Jurkat, Clone E6-1 (cell line): ENCODE measurements around the gene ADCY9.
"Not testable (repeated sequence)": the region's sequence is repeated elsewhere in the genome, so short reads cannot be mapped to it uniquely, and the experiment has no call there.

Experiments used
- DNase-seq: peaks from one replicate; pipeline ENCODE4 v3.0.0-alpha.2; 2011; ENCODE audit warnings: low read depth, low spot score
- H3K4me3 ChIP-seq: 2 replicates; pipeline ENCODE4 v1.5.1; 2011; ENCODE audit warnings: mild to moderate bottlenecking, low read length, control low read depth, moderate library complexity

The ADCY9 gene

DNA sequence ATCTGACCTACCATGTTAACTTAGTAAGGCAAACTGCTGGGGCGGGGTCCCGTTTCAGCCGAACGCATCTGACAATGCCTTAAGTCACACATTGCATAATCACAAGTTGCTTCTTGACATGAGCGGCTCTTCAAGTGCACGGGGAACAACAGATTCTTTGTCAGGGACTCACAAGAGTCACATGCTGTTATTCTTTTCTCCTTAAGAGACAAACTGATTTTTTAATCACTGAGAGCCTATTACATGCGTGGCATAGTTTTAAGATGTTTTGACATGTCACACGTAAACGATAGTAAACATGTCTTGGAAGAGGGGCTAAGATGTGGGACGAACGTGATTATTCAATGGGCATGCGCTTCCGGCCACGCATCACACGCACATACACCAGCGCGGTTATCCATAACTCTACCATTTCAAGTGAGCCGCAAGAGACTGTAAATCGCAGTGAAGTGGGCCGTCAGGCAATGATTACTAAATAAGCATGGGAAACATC is 63.4 kb downstream of the ADCY9 start:
- no peak for DNase-seq
- H3K4me3 ChIP-seq = no peak overlapping the region

DNA sequence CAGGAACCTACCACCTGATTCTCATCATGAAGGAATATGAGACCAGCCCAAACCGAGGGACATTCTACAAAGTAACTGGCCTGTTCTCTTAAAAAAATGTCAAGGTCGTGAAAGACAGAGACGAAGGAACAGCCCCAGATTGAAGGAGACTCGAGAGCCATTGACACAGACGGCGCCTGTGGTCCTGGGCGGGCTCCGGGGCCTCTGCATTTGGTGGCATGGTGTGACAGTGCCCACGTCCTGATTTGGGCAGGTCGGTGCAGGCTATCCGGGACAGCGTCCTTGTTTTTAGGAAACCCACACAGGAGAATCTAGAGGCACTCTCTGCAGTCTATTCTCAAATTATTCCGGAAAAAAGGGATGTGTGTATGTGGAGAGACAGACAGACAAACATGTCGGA is 64.1 kb downstream of the ADCY9 start:
- H3K4me3 ChIP-seq = no peak overlapping the region
- no peak for DNase-seq

DNA sequence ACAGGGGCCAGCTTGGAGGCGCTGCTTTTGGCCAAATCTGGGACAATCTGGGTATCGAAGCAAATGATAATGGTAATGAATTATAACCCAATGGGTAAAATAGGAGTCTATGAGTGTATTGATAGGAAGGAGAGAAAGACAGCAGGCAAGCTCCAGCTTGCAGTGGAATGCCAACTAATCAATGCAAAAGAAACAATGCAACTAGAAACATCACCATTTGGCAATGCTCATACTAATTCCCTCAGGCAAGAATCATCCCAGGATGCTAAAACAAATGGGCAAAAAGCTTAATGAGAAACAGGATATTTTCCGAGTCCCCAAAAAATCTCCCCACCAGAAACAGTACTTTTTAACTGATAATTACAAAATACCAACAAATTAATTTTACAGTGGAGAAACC is 64.7 kb downstream of the ADCY9 start:
- no peak for DNase-seq
- no peak overlapping the region for H3K4me3 ChIP-seq

DNA sequence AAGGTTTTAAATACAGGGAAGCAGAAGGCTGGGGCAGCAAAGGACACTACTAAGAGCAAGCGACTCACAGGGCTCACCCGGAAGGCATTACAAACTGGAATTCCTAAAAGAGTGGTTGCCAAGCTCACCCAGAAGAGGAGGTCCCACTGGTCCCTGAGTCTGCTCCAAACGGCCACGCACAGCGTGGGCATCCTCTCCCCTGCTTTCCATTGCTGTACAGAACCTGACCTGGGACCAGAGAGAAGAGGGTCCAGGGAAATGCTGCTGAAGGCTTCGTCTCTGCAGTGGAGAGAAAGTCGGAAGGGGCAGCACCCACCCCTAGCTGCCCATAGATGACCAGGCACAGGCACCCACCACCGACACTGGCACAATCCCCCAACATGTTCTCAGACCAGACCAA is 67.2 kb downstream of the ADCY9 start:
- DNase-seq = no peak
- no peak overlapping the region for H3K4me3 ChIP-seq

DNA sequence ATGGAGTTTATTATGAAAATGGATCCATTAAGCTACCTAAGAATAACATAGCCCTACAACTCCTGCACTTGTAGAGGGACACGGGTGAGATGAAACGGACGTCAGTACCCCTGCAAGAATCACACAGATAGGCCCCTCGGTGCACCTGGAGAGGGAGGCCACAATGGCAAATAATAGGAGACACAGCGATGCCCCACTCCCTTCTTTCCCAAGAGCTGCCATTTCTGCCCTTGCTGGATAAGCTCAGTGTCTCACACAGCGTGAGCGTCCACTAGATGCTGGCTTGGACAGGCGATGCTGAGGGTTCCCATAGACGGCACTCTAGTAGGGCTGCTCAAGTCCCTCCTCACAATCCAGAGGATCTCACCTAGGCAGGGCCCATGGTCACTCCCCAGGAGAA is 67.8 kb downstream of the ADCY9 start:
- no peak for DNase-seq
- H3K4me3 ChIP-seq = no peak overlapping the region

DNA sequence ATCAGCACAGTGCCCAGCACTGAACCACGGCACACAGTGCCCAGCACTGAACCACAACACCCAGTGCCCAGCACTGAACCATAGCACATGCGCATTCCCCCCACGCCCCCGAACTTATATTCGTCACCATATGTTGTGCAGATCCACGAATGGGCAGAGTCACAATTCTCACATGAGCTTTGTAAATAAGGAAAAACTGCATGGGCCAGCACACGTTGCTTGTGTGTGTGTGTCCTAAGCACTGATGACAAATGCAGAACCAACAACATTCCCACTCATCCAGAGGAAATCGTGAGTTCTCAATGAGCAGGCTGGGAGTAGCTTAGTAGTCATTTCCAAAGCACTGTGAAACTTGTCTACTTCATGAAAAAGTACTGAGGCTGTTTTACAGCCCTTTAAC is 70.0 kb downstream of the ADCY9 start:
- DNase-seq = no peak
- no peak overlapping the region for H3K4me3 ChIP-seq

DNA sequence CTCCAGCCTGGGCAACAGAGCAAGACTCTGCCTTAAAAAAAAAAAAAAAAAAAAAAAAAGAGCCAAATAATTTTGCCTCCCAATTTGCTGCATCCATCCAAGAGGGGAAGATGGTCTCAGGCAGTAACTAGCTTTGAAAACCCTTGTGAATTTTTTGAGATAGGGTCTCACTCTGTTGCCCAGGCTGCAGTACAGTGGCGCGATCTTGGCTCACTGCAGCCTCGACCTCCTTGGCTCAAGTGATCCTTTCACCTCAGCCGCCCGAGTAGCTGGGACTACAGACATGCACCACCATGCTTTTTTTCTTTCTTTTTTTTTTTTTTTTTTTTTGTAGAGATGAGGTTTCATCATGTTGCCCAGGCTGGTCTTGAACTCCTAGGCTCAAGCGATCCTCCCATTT is 70.7 kb downstream of the ADCY9 start:
- H3K4me3 ChIP-seq, DNase-seq: not testable (repeated sequence)

DNA sequence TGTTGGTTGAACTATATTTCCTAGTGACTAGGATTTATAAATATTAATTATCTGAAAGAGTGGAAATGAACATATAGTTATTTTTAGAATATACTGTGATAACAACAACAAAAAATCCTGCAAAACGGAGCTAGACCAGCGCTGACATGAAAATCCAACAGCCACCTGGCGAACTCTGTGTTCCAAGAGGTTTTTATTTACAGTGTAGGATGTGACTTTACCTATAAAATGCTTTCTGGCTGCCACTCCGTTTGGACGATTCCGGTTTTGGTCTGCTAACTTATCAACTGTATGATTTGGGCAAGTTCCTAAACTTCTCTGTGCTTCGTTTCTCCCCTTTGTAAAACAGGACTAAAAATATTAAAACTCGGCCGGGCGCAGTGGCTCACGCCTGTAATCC is 73.7 kb downstream of the ADCY9 start:
- no peak overlapping the region for H3K4me3 ChIP-seq
- no peak for DNase-seq

DNA sequence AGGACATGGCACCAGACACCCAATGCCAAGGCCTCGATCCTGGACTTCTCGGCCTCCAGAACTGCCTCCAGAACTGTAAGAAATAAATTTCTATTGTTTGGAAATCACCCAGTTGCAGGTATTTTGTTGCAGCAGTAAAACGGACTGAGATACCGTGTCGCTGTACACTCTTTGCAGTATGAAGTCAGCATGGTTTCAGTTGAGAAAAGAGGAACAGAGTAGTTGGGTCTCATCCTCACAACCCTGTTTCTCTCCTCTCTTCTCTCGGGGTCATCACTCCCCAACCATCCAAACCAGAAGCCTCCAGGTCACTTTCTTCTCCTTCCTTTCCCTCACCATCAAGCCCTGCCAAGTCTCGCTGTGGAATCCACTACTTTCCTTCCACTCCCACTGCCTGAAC is 77.8 kb downstream of the ADCY9 start:
- no peak for DNase-seq
- no peak overlapping the region for H3K4me3 ChIP-seq

DNA sequence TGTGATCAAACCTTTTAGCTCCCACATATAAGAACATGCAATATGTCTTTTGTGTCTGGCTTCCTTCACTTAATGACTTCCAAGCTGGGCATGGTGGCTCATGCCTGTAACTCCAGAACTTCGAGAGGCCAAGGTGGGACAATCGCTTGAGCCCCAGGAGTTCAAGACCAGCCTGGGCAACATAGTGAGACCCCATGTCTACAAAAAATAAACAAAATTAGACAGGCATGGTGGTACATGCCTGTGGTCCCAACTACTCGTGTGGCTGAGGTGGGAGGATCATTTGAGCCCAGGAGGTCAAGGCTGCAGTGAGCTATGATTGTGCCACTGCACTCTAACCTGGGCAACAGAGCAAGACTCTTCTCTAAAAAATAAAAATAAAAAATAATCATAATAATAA is 79.3 kb downstream of the ADCY9 start:
- H3K4me3 ChIP-seq, DNase-seq: not testable (repeated sequence)

DNA sequence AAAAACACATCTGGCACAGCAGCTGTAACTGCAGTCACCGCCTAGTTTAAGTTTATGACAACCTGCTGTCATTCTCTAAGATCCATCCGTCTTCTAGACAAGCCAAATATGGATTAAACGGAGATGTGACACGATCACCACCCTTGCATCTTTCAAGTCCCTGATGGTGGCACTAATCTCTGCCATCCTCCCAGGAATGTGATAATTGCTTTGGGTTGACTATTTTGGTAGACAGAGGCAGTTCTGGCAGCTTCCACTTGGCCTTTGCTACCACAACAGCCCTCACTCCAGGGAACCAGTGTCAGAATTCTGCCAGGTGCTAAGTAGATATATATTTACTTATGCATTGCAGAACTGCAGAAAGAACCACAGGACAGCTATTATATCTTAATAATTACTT is 81.3 kb downstream of the ADCY9 start:
- no peak for DNase-seq
- no peak overlapping the region for H3K4me3 ChIP-seq

DNA sequence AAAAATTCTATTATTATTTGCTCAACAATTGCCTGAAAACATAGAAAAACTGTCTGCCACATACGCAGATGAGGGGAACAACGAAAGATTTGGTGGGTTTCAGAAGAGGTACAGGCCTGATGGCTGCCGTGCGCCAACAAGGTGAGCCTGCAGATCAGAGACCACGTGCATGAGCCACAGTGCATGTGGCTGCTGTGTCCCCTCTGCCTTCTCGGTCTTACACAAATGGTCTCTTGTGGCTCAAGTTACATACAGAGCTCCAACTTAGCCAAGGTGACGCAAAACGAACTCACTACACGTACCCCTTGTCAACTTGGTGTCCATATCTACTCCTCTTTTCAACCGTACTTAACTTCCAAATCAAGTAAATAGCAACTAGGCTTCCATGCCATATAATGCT is 82.3 kb downstream of the ADCY9 start:
- H3K4me3 ChIP-seq = no peak overlapping the region
- DNase-seq = no peak

DNA sequence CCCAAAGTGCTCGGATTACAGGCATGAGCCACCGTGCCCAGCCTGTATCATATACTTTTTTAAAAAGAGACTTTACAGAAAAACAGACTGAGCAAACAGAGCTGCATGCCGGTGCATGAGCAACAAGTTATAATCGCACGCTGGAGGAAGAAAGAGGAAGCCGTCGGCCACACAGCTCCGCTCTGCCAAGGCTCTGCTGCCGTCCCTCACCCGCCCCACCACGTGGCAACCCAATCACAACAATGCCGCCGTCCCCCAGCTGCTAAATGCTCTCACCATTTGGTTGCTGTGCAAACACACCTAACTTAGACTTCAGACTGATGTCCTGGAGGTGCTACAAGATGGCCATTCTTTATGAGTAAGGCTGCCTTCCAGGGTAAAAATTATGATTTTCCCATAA is 83.5 kb downstream of the ADCY9 start:
- H3K4me3 ChIP-seq = no peak overlapping the region
- no peak for DNase-seq

DNA sequence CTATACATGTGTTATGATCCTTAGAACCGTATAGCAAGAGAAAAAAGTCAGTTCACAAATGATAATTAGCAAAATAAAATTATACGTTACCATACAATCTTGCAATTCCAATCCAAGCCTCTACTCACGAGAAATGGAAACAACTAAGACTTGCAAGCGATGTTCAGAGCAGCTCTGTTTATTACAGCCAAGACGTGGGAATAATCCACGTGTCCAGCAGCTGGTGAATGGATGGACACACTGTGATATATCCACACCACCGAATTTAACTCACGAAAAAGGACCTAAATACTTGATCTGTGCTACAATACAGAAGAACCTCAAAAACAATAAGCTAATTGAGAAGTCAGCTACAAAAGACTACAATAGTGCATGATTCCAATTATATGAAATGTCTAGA is 88.1 kb downstream of the ADCY9 start:
- H3K4me3 ChIP-seq = no peak overlapping the region

DNA sequence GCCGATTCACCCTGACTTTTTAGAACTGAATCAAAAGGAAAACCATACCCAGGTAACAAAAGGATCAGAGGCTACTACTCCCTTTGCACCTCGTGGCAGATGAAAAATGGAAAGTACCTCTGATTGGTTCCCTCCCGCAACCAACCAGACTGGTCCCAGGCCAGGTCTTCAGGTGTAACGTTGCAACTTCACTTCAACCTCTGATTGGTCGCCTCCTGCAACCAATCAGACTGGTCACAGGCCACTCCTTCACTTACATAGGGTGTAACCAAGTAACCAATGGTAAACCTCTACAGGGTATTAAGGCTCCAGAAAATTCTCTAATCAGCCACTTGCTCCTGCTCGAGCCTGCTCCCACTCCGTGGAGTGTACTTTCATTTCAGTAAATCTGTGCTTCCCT is 89.4 kb downstream of the ADCY9 start:
- no peak overlapping the region for H3K4me3 ChIP-seq
- DNase-seq = no peak

More for the DNA sequence above, 88.1 kb downstream of the ADCY9 start:
- no peak for DNase-seq

DNA sequence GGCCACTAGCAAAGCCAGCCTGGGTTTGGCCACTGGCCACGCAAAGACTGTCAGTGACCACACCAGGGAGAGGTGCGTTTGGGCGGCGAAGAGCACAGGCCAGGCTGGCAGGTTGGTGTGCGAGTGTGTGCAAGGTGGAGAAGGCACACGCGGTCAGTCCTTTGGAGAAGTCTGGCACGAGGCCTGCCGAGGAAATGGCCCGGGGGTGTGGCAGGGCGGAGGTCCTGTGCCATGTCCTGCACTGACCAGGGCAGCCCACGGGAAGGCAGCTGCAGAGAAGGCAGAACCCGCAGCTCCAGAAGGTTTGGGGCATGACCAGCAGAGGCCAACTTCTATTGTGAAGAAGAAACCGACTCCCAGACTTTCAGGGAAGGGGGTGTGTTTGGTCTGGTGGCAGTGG is 90.8 kb downstream of the ADCY9 start:
- no peak overlapping the region for H3K4me3 ChIP-seq

DNA sequence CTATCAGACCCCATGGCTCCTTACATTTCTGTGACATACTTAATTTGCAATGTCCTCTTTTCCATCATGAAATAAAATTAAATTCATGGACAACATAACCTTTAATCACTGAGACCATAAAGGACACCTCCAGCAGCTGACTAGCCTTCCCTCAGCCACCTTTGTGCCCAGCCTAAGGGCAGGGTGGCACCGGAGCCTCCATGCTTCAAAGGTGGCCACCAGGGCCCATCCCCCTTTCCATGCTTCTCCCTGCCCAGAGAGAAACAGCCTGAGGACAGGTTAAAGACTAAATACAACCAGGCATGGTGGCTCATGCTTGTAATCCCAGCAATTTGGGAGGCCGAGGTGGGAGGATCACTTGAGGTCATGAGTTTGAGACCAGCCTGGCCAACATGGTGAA is 94.3 kb downstream of the ADCY9 start:
- no peak overlapping the region for H3K4me3 ChIP-seq
- DNase-seq = no peak

More for the DNA sequence above, 90.8 kb downstream of the ADCY9 start:
- DNase-seq = no peak

DNA sequence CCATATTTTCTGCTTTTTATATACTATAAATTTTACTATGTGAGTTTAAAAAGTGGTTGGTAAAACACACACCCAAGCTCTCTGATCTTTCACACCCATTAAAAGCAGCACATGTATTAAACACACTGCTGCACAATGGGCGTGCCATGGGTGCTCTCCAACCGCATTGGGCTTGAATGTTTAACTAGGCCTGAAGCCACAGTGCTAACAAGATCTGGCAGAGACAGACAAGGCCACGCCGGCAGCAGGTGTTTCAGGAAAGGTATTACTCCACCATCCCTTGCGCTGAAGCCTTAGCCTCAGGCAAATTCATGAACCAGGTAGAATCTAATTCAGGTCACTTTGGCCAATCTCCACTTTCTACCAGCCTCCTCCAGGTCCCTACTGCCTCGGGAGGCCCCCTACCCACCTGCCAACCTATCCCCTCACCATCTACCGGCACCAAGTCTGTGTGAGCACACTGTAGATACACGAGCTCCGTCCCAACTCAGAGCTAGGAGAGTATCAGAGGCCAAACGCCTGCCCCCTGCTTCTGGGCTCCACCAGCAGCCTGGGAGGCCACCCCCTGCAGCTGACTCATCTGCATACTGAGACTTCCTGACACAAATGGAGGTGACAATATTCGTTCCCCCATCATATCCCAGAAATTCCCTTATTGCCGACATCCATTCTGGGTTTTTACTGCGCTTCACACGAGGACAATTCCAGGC is 95.0 kb downstream of the ADCY9 start:
- DNase-seq = no peak

DNA sequence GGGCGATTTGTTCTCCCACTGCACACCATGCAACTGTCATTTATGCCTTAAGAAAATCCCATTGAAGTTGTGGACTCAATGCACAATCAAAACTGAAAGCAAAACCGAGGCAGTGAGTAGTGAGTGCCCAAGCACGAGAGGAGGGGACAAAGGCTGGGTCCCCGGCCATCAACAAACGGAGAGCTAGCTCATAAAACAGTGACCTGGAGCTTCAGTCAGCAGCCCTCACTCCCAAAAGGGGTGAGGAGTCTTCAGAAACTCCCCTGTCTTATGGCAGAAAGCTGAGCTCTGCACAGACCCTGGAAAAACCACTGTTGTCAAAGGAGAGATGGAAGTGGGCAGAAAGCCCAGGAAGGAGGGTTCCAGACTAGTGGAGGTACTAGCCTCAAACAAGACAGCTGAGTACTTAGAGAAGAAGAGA is 96.9 kb downstream of the ADCY9 start:
- no peak for DNase-seq
- H3K4me3 ChIP-seq = no peak overlapping the region

More for the DNA sequence above, 95.0 kb downstream of the ADCY9 start:
- H3K4me3 ChIP-seq = no peak overlapping the region

DNA sequence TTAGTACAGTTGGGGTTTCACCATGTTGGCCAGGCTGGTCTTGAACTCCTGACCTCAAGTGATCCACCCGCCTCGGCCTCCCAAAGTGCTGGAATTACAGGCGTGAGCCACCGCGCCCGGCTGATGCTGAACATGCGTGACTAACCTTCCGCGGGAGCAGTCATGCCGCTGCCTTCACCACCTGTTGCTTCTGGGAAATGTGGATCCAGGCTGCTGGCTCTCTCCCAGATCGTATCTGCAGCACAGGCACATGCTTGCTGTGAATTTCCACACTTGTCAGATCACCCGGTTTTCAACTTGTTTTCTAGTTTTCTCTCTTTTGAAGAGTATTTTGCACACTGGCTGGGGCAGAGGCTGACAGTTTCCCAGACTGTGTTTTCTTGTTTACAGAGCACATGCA is 97.9 kb downstream of the ADCY9 start:
- no peak for DNase-seq
- H3K4me3 ChIP-seq = no peak overlapping the region

DNA sequence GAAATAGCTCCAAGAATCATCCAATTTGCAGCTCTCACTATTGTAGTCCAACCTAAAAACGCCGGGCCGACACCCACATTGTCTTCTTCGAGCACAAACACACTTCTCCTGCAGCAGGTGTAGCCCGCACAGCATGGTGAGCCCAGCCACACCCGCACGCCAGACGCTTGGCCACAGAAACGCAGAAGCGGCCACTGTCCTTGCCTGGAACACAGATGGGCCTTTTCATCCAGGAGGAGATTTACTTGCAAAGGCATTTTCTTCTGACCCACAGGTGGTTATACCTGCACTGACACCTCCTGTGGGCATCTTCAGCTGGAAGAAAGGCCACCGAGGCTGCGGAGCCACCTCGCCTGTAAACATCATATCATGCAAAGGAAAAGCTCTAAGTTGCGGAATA is 98.4 kb downstream of the ADCY9 start:
- DNase-seq = no peak
- H3K4me3 ChIP-seq = no peak overlapping the region
